Measurements from ENCODE around the gene RFPL1.

The RFPL1 gene

GRCh38 chr22:29443452-29443851 is 5.1 kb downstream of the RFPL1 start:
- no peak for DNase-seq

- DNase-seq = no peak
Observed at GRCh38 chr22:29443861-29444792, 5.7 kb downstream of the RFPL1 start.

- no peak for DNase-seq
Observed at GRCh38 chr22:29445508-29445907, 7.1 kb downstream of the RFPL1 start.

- DNase-seq = no peak
Observed at GRCh38 chr22:29447906-29448305, 9.5 kb downstream of the RFPL1 start.

GRCh38 chr22:29449296-29449875 is 11.0 kb downstream of the RFPL1 start:
- DNase-seq = no peak

- DNase-seq = no peak
Observed at GRCh38 chr22:29450222-29450621, 11.8 kb downstream of the RFPL1 start.

- DNase-seq = no peak
Observed at GRCh38 chr22:29451863-29452262, 13.5 kb downstream of the RFPL1 start.

- DNase-seq = no peak
Observed at GRCh38 chr22:29454276-29454675, 15.9 kb downstream of the RFPL1 start.

- no peak for DNase-seq
Observed at GRCh38 chr22:29456211-29456671, 17.9 kb downstream of the RFPL1 start.

GRCh38 chr22:29457730-29458129 is 19.3 kb downstream of the RFPL1 start:
- DNase-seq = peak; percentile 25 to 34

GRCh38 chr22:29458551-29458950 is 20.2 kb downstream of the RFPL1 start:
- no peak for DNase-seq

- no peak for DNase-seq
Observed at GRCh38 chr22:29459773-29460172, 21.4 kb downstream of the RFPL1 start.

- DNase-seq = no peak
Observed at GRCh38 chr22:29461263-29461662, 22.9 kb downstream of the RFPL1 start.

GRCh38 chr22:29463629-29464028 is 25.2 kb downstream of the RFPL1 start:
- DNase-seq = no peak

- DNase-seq = no peak
Observed at GRCh38 chr22:29464581-29464980, 26.2 kb downstream of the RFPL1 start.

GRCh38 chr22:29469755-29470154 is 31.4 kb downstream of the RFPL1 start:
- DNase-seq = no peak

GRCh38 chr22:29470159-29470855 is 31.9 kb downstream of the RFPL1 start:
- peak in 1 of 2 experiments; percentile 43 for DNase-seq

GRCh38 chr22:29473001-29473400 is 34.6 kb downstream of the RFPL1 start:
- DNase-seq = no peak

- DNase-seq = no peak
Observed at GRCh38 chr22:29475550-29475949, 37.2 kb downstream of the RFPL1 start.

GRCh38 chr22:29476116-29476515 is 37.7 kb downstream of the RFPL1 start:
- DNase-seq = no peak

- no peak for DNase-seq
Observed at GRCh38 chr22:29477723-29478318, 39.4 kb downstream of the RFPL1 start.

GRCh38 chr22:29478326-29479276 is 40.2 kb downstream of the RFPL1 start:
- DNase-seq = no peak

All from NCI-H1930 (cell line).